Measurements from ENCODE around the gene RTF2.

The RTF2 gene, protein sequence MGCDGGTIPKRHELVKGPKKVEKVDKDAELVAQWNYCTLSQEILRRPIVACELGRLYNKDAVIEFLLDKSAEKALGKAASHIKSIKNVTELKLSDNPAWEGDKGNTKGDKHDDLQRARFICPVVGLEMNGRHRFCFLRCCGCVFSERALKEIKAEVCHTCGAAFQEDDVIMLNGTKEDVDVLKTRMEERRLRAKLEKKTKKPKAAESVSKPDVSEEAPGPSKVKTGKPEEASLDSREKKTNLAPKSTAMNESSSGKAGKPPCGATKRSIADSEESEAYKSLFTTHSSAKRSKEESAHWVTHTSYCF

DNA sequence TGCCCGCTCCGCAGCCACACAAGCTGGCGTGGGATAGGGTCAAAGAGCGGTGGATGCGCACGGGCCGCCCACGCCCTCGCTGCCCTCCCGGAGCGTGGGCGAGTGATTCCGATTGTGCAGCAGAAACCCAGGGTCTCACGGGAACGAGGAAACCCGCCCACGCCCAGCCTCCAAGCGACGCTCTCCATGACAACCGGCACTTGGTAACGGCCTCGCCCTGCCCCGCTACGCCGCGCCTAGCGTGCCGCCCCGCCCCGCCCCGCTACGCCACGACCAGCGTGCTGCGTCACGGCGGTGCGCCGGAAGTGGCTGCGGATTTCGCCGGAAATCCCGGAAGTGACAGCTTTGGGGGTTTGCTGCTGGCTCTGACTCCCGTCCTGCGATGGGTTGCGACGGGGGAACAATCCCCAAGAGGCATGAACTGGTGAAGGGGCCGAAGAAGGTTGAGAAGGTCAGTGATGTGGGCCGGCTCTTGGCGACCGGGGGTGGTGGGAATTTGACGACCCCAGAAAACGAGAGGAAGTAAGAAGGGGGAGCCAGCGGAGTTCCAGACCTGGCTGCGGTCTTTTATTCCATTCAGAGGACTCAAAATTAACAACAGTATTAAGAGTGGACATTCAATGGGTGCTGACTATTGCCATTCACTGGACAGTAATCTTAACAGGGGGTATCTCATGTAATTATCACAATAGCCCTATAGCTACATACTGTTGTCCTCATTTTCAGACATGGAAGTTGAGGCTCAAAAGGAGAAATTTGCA, at the start of gene RTF2:
RTF2 (plus strand) TSS at position 312 of the 761 bp plus-strand sequence; CDS start at position 383, 71 bp downstream.
- DNase-seq: peak; percentile 91

DNA sequence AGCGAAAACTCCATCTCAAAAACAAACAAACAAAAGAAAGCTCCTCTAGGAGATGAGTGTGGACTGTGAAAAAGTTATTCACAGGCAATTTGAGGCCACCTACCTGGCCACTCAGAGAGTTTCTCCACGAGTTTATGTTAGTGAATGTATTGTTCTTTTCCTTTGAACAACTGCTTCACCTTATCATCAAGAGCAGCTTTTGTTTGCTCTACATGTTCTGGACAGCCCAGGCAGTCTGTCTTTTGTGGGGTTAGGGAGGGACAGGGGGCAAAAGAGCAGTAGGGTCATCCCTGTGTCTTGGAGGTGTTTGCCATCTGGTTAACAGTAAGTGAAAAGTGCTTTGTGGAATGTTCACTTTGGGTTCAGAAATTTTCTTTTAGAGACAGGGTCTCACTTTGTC, 48.4 kb upstream of the RTF2 start:
- DNase-seq: no peak

DNA sequence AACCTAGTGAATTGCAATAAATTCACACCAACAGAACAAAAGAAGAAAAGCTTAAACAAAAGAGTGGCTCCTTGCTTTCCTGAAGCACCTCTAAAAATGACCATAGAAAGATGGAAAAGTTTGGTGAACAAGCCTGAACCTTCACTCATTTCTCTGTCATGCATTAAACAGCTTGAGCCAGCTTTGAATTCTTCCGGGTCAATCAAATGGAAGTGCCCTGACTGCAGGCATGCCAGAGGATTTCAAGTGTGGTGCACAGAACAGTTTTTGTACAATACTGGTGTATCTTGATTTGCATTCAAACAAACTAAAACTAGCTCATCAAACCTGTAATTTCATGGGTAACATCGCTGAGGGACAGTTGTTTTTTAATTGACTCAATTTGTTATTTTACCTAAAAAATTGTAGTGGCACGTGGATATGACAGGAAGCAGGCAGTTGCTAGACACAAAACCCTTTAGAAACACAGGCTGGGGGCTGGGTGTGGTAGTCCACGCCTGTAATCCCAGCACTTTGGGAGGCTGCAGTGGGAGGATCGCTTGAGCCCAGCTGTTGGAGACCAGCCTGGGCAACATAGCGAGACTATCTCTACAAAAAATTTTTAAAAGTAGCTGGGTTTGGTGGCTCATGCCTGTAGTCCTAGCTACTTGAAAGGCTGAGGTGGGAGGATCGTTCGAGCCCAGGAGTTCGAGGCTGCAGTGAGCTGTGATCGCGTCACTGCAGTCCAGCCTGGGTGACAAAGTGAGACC, 47.3 kb upstream of the RTF2 start:
- DNase-seq: no peak

DNA sequence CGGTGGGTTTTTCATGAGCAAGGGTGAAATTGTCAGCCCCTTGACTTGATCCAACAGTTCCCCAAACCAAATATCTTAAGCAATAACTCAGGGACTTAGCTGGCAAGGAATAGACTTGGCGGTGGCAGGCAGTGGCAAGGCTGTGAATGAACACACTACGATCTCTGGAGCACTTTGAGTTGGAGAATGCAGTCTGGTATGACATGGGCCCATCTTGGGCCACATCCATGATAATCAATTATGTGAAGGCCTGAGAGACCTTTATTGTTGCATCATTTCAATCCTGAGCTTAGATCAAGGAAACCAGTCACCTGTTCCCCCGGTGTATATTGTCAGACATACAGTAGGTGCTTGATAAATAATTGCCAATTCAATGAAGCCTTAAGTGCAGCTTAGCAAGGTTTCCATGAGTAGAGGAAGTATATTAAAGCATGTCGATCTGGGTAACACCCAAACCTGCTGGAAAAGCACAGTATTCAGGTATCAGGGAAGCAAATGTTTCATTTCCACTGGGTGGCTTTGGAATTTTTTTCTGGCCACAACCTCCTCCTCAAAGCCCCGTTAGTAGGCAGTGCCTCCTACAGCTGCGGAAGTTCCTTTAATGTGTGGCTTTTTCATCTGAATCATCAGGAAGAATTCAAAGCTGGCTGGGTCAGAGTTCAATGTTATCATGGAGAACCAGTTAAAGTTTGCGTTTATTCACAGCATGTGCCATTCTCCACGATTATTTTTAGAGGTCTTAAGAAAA, 46.2 kb upstream of the RTF2 start:
- no peak for DNase-seq

DNA sequence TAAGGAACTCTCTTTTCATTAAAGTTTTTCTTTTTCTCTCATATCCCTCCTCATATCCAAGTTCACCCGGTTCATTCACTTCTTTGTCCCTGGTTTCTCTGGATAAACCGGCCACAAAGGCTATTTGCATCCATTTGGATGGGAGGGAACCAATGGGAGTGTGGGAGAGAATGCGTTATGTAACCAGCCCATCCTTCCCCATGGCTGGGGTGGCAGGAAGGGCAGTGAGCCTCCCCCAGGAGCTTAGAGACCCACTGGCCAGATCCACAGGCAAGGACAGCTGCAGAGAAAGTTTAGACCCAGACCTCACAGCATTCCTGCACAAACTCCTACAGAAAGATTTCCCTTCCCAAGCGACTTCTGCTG, 45.6 kb upstream of the RTF2 start:
- no peak for DNase-seq

DNA sequence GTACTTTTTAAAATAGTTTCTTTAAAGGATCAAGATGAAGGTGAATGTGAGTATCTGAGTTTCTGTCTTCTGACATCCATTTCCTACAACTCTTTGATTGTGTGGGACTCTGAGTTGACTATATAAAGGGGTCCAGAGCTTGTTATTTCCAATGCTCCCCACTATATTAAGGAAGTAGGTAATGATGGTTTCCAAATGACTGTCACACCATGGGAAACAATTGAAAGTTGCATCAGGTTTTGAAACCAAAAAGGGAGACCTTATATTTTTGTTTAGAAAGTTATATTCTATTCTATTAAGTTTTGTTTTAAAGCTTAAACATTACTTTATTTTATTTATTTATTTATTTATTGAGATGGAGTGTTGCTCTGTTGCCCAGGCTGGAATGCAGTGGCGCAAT, 45.2 kb upstream of the RTF2 start:
- no peak for DNase-seq

DNA sequence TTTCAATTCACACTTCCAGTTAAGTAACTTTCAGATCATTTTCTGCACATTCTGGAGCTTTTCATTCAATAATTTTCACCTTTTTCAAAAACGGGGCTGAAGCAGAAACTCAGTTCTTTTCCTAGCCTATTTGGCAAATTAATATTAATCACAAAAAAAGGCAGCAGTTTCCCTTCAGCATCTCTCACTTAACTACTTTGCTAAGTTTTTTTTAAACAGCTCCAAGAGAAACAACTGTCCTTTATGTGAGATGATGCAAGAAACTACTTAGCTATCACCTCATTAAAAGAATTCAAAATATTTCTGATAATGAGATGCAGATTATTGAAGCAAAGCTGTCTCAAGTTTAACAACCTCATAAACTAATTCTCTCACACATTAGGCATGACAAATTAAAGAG, 44.5 kb upstream of the RTF2 start:
- no peak for DNase-seq

DNA sequence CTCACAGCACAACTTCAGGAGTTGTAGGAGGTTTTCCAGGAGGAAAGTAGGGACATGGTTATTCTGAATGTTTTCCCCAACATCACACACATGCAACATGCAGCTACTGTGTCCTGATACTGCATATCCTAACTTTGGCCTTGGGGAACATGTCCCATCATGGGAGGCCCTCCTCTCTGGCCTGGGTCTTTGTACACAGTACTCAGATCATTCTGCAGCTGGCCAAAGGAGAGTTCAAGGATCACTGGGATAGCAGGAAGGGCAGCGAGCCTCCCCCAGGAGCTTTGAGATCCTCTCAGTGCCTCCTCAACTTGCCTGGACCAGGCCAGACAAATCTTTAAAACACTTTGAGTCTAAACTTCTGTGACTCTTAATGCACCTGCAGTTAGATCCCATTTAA, 43.5 kb upstream of the RTF2 start:
- DNase-seq: no peak

DNA sequence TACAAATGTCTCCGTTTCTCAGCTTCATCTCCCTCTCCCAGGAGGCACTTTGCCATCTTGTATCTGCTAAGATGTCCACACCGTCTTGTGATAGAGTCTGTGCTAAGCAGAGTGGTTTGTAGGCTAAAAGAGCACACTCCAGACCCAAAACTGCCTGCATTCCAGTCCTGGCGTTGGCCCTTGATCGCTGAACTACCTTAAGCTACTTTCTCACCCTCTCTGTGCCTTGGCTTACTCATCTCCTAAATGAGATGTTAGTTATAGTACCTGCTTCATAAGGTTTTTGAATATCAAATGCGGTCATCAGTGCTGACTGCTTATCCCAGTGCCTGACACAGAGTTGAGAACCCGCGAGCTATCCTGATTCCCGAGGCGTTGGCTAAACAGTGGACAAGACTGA, 42.4 kb upstream of the RTF2 start:
- DNase-seq: no peak

DNA sequence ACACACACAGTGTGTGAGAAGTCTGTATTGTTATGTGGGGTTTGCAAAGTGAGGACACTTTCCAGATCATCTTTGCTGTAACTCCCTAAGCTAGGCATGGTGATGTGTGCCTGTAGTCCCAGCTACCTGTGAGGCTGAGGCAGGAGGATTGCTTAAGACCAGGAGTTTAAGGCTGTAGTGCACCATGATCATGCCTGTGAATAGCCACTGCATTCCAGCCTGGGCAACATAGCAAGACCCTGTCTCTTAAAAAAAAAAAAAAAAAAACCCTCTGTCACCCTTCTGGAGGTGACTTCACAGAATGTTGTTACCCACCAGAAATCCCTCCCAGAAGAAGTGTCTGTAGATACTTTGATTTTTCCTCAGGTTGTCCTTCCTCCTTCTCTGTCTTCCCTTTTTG, 41.5 kb upstream of the RTF2 start:
- DNase-seq: no peak

DNA sequence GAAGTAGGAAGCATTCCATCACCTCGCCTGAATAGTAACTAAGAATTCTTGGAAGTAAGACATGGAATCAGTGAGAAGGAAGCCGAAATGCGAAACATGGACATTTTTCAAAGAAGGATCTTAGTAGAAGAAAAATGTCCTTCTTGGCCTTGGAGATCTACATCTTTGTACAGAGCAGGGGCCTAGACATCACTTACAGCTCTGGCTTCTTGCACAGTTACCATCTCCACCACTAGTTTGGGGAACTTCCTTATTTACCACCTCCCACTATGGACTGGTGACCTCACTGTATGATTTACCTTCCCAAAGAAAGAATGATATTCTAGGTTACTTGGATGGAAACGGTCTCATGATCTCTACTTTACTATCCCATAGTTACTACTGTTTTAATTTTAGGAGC, 40.6 kb upstream of the RTF2 start:
- no peak for DNase-seq

DNA sequence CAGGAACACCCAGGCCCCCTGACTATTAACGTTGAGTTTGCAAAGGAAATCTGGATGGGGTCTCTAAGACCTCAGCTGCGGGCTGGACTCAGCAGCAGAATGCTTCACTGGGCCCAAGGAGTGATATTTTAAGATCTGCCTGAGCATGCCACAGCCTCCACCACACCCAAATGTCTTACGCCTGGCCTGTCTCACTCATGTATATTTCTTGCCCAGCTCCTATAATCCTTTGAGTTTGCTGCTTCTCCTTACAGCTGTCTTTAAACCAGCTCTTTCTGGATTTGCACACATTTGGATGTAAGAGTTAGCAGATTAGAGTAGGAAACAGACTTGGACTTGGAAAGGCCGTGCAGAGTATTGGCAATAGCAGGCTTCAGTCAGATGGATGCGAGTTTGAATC, 40.0 kb upstream of the RTF2 start:
- DNase-seq: no peak

DNA sequence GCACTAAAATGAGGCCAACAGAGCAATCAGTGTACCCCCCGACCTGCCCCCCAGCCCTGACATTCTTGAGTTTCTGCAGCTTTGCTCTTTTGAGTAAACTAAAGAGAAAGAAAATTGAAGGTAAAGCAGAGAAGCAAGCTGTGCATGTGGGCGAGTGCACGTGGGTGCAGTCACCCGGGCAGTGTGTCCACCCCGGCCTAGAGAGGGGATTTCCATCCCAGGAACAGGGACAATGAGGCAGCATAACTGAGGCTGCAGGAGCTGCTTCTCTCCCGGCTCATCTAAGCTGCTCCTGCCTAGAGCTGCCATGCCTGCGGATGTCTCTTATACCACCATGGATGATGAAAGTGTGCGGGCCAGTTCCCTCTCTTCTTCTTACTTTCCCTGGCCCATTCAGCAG, 39.5 kb upstream of the RTF2 start:
- DNase-seq: no peak

DNA sequence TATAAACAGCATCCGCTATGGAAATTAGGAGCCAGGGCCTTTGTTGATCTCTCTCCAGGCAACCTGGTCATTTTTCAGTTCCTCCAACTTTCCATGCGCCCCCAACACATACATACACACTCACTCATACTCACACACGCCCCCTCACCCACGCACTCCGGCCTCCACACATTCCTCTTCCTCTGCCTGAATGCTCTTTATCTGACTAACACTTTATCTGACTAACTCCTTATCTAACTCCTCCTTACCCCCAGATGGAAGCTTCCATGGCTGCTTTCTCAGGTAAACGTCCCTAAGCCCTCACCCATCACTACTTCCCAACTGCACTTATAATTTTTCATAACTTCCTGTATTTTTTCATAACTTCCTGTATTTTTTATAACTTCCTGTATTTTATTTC, 38.9 kb upstream of the RTF2 start:
- no peak for DNase-seq

DNA sequence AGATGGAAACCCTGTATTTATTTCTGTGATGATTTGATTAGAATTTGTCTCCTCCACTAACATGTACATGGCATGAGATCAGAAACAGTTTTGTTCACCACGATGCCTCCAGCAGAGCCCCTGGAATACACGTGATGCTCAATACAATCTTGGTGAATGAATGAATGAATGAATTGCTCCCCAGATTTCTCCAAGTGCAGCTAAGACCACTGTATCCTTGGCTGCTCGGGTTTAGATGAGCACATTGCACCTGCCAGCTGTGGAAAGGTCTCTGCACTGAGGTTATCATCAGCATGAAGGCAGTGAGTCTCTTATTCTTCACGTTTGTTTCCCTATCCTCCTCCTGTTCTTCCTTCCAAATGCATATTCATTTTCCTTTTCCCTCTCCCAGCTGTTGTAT, 38.5 kb upstream of the RTF2 start:
- DNase-seq: no peak

DNA sequence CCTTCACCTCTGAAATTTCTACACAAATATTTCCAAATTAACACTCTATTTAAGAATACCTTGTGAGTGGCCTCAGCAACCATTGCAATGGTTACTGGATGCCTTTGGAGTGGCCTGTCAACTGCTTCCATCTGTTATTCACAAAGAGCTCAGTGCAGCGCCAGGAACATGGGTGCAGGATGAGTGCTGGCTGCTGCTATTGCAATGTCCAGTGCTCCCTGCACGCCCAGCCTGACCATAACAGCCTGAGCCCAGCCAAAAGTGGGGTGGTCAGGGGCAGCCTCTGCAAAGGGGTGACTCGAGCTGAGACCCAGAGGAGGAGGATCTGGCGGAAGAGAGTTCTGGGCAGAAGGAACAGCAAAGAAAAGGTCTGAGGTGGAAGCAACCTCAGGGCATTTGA, 38.0 kb upstream of the RTF2 start:
- no peak for DNase-seq

DNA sequence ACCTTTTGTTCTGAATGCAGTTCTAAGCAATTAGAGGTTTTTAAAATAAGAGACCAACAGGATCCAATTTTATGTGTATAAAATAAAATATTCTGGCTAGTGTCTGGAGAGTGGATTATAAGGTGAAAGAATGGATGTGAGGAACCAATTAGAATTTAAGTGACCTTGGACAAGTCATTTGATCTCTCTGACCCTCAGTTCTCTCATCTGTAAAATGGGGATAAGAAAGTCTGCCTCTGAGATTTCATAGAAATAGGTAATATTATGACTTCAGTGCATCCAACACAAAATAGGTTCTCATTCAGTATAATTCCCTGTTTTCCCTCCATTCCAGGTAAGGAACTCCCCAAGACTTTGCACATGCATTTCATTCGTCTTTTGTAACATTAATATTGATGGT, 37.5 kb upstream of the RTF2 start:
- DNase-seq: no peak

DNA sequence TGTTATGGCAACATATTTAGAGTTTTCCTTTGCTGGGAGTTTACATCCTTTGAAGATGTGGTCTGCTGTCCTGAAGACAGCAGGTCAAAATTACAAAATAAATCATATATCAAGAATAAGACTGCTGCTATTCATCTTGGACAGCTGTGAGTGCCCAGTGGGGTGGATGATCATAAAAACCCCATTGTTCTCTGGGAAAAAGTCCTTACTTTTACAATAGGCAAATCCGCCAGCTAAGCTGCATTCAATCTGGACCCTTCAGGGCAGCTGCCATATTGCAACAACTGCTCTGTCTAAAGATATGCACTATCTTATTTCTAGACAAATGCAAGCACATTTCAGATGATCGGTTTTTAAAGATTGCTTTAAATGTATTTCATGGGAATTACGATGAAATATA, 37.0 kb upstream of the RTF2 start:
- DNase-seq: no peak

DNA sequence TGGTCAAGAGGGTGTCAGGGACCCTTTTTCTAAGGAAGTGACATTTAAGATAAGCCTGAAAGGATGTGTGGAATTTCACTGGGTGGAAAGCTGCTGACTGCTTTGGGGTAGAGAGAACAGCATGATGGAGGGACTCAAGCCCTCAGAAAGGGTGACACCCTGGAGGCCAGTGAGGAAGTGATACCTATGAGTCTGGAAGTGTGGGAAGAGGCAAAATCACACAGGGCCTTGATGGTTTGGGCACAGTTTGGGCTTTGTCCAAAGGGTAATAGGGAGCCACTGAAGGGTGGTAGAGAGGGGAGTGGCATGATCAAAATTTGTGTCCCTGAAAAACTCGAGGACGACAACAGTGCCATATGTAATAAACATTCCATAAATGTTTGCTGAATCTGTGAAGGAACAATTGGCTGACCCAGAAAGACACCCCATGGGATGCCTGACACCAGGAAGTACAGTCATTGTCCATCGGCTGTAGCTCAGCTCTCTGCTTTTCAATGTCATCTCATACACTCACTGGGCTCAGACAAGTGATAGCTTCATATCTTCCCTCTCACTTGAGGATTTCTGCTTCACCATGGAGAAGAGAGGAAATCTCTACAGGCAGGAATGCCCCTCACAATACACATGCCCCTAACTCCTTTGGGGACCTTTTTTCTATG, 35.1 kb upstream of the RTF2 start:
- no peak for DNase-seq

DNA sequence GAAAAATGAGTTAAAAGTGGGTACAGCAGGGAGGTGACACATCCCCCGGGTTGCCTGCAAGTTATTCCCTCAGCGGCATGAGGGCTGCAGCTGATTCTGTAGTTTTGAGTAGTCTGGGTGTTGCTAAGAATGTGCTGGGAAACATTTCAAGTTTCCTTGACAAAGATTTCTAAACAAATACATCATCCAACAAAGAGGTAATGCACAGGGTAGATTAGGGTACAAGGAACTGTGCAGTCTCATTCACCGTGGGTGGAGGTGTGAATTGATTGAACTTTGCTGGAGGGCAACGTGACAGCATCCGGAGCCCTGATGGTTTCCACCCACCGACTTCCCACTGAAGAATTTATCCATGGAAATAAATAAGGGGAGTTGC, 34.6 kb upstream of the RTF2 start:
- no peak for DNase-seq

DNA sequence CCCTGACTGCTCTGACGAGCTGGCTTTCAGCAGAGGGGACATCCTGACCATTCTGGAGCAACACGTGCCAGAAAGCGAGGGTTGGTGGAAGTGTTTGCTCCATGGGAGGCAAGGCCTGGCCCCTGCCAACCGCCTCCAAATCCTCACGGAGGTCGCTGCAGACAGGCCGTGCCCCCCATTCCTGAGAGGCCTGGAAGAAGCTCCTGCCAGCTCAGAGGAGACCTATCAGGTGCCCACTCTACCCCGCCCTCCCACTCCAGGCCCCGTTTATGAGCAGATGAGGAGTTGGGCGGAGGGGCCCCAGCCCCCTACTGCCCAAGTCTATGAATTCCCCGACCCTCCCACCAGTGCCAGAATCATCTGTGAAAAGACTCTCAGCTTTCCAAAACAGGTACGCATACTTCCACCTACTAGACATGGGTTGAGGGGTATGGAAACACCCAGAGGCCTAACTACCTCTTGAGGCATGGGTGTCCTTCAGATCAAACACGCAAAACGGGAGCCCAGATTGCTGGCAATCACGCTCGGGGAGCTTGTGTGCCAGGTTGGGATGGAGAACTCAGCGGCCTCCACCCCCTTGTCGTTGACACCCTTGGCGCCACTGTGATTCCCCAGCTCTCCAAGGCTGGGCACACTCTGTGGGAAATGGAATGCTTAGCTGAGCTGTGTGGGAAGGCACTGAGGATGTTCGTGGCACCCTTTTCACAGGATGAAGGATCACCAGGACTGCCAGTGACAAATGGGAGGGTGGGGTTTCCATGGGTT, 31.0 kb upstream of the RTF2 start:
- no peak for DNase-seq

DNA sequence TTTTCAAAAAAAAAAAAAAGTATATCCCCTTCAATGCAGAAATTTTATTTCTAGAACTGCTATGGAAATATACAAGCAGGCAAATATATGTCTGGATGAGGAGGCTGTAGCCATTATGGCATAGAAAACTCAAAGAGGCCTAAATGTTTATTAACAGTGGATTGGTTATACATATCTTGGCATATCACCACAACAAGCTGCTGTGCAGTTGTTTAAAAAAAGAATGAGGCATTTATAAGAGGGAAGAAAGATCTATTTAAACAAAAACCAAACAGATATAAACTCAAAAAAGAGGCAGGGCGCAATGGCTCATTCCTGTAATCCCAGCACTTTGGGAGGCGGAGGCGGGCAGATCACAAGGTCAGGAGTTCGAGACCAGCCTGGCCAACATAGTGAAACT, 30.1 kb upstream of the RTF2 start:
- no peak for DNase-seq
